GM18498 (cell line): ENCODE results near the gene ZNF416.
A peak's percentile ranks its signal among the peaks of the same experiment; 100 is the strongest.

Experiments
- ATAC-seq: cut with Tn5 transposase; IDR thresholded peaks from one replicate; pipeline ENCODE4 v1.9.1; 2021; ENCODE audit warnings: mild to moderate bottlenecking, moderate library complexity; ENCODE audit not compliant: unreplicated experiment

ZNF416 gene

DNA sequence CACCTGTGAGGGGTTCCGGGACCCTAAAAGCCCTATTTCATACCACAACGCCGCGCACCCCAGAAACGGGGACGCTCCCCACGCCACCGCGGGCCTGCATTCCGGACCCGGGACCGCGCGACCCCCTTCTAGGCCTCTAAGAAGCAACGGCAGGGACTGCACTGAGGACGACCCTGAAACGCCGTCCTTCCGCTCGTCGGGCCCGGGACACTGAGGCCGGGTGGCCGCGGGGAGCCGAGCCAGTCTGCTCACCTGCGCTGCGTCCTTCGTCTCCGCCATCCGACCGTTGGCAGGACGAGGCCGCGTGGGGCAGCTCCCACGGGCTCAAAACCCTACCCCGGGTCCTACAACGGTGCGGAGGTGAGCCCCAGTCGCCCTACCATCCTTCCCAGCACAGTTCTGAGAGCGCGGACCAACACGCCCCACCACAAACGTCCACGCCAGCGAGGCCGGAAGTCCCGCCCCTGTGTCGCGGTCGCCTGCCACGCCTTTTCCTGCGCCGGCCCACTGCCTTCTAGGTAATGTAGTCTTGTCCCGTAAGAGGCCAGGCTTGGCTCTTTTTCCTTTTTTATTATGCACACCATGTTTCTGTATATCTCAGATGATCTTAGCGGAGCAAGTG, 19.2 kb downstream of the ZNF416 start, which contains the start of gene ZNF550:
Gene ZNF550 (minus strand): TSS at position 460 of the 622 bp plus-strand sequence. CDS start 181 bp downstream, at position 279.
- peak; percentile 97 for ATAC-seq

DNA sequence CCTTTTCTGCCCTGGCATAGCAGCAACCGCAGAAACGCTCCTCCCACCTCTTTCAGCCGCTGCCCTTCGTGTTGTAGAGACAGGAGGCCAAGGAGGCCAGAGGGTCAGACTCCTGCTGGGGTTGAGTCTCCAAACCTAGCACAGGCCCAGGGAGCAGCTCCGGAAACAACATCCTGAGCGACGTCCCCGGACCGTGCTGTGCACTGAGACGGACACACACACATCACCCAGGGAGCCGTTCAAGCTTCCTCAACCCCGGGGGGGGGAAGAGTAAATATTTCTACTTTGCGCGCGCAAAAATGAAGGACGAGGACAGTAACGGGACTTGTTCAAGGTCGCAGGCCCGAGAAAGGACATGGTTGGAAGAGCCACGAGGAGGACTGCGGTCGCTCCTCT, 19.7 kb downstream of the ZNF416 start:
- ATAC-seq = peak; percentile 25

DNA sequence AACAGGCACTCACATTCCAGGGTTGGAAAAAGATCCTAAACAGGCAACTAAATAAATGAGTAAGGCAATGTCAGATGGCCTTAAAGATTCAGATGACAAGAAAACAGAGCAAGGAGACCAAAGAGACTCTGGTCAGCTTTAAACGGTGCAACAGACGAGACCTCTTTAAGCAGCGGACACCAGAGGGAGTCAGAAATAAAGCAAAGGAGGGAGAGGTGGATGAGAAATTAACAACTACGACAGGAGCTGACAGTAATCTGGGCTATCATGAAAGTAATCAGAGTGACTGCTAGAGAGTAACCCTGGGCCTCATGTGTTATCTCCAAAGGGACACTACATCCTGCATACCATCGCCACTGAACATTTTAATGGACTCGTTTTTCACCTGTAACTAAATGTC, 20.2 kb downstream of the ZNF416 start:
- ATAC-seq = no peak

DNA sequence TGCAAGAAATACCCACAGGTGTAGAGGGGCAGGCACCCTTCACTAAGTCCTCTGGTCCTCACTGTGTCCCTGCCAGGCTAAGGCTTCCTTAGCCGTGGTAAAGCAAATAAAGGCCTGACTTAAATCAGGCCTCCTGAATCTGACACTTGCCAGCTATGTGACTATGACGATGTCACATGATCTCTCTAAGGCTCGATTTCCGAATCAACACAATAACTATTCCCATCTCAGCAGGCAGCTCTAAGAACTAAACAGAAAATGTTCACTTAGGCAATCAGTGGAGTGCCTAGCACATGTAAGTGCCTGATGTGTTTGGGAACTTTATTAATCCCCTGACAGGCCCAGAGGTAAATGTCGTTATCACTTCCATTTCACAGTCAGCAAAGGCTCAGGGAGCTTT, 21.1 kb downstream of the ZNF416 start:
- no peak for ATAC-seq

DNA sequence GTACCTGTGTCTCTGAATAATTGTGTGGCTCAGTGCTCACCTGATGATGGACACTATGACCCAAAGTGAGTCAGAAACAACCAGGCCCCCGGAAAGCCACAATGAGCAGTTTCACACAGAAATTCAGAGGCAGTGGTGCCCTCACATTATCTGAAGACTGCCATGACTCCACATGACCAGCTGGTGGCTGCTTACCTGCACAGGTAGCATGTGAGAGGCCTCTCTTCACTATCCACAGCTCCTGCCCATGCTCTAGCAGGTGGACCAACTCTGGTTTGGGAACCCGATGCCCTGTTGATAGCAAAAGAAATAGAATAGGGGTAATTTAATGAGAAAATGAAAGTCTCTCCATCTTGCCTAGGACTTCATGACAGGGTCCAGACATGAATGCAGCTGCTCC, 26.3 kb downstream of the ZNF416 start:
- ATAC-seq = no peak

DNA sequence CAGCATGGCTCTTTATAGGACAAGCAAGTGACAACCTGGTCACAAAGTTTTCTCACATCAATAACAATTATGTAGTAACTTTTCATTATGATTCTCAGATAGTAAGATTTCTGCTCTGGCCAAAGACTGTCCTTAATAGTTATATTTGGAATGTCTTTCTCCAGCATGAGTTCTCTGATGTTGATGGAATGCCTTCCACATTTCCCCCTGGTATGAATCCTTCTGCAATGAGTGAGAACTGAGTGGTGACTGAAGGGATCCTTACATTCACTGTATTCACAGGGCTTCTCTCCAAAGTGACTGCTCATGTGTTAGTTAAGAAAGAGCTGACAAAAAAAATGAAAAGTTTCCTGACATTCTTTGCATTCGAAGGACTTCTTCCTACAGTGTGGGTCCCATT, 32.2 kb downstream of the ZNF416 start:
- ATAC-seq = no peak

DNA sequence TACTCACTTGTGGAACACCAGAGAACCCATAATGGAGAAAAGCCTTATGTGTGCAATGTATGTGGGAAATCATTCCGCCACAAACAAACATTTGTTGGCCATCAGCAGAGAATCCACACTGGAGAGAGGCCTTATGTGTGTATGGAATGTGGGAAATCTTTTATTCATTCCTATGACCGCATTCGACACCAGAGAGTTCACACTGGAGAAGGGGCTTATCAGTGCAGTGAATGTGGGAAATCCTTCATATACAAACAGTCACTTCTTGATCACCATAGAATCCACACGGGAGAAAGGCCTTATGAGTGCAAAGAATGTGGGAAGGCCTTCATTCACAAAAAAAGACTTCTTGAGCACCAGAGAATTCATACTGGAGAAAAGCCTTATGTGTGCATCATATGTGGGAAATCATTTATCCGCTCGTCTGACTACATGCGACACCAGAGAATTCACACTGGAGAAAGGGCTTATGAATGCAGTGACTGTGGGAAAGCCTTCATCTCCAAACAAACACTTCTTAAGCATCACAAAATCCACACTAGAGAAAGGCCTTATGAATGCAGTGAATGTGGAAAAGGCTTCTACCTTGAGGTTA, 40.7 kb downstream of the ZNF416 start:
- ATAC-seq = no peak

DNA sequence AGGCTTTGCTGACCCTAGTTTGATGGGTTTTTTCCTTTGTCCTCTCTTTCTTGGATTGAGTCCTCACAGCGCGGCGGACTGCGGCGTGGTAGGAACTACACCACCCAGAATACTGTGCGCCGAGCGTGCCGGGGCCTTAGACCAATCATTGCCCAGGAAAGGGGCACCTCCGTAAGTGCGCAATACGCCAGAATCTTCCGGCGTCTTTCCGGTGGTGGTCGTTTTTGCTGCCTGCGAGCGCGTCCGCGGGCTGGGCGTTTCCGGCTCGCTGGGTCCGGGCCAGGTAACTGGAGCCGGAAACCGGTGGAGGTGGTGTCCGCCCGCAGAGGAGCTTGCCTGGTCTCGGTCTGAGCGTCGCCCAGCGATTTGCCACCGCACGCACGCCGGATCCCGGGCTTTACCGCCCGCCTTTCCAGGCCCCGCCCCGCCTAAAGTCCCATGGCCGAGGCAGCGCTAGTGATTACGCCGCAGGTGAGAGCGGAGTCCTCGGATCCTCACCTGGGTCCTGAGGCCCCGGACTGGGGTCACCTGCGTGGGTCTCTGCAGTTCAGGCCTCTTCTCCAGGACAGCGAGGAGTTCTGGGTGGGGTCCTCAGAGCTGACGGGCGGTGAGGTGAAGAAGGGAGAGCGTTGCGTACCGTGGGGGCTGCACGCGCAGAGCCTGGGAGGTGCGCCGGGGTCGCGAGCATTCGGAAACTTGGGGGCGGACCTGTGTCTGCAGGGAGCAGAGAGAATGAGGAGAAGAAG, 51.4 kb downstream of the ZNF416 start, which contains the start of gene ZNF549:
Gene ZNF549 (plus strand): TSS at position 221 of the 746 bp plus-strand sequence. CDS start 218 bp downstream, at position 439.
- peak; percentile 99 for ATAC-seq
